Activated T-cell treated with anti-CD3 and anti-CD28 coated beads, Interleukin-2, amount 50 U/mL, for 48 hours (primary cell): ENCODE data around the gene LYPD8.
"Not testable (repeated sequence)": the region's sequence is repeated elsewhere in the genome, so short reads cannot be mapped to it uniquely, and the experiment has no call there.

Source experiments
- DNase-seq, 2 experiments: peaks; one replicate each; pipeline ENCODE4 v3.0.0-alpha.2; 2020

Gene LYPD8, protein sequence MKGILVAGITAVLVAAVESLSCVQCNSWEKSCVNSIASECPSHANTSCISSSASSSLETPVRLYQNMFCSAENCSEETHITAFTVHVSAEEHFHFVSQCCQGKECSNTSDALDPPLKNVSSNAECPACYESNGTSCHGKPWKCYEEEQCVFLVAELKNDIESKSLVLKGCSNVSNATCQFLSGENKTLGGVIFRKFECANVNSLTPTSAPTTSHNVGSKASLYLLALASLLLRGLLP

DNA sequence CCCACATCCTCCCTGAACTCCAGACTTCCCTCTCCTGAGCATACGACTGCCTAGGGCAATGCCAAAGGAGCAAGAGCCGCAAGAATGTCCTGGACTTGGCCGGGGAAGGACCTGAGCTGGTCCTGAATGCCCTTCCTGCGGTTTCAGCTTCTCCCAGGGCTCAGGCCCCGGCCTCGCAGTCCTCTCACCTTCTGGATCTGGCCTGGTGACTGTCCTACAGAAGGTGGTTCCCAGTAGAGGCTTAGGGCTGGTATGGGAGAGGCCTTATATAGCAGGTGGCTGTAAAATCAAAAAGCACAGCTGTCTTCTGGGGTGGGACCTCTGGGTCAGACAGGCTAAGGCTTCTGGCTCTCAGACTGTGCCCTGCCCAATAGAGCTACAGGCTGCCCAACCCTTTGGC lies at the start of gene LYPD8:
LYPD8 (minus strand) TSS at position 243 of the 400 bp plus-strand sequence. CDS start 4,678 bp downstream, outside the sequence.
- DNase-seq = no peak

DNA sequence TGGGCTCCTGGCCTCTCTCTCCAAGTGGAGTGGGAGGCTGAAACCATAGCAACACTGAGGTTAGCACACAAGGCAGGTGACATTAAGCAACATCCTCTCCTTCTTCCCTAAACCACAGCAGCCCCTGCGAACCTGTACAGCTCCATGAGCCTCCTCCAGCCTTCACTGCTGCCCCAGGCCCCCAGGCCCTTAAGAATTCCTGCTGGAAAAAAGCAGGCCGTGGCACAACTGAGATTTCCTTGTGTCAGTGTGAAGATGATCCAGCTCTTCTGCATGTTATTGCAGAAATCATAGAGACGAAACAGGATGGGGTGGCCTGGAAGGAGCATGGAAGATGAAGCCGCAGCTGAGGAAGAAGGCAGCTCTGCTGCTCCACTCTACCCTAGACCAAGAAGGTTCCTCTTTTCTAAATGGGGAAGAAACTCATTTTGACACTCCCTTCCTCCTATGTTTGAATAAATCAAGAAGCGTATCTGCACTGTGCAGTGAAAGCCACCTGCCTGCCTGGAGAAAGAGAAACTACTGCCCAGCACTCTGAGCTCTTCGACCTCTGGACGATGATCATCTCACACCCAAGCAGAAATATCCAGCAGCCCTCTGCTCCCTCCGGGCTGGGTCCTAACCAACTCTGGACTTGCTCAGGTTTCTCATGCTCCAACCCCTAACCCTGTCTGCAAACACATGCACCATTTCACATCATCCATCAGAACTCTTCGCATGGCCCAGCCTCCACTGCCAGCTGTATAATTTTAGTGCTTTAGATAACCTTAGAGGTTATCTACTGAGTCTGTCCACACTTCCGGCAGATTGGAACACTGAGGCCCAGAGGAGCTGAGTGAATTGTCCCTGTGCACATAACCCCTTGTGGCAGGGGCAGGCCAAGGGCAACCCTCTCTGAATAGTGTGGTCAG lies 49.5 kb upstream of the LYPD8 start:
- no peak for DNase-seq

DNA sequence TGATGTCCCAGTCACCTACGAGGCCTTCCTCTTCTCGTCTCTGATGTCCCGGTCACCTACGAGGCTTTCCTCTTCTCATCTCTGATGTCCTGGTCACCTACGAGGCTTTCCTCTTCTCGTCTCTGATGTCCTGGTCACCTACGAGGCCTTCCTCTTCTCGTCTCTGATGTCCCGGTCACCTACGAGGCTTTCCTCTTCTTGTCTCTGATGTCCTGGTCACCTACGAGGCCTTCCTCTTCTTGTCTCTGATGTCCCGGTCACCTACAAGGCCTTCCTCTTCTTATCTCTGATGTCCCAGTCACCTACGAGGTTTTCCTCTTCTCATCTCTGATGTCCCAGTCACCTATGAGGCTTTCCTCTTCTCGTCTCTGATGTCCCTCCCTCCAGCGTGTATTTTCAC lies 47.9 kb upstream of the LYPD8 start:
- not testable (repeated sequence) for DNase-seq

DNA sequence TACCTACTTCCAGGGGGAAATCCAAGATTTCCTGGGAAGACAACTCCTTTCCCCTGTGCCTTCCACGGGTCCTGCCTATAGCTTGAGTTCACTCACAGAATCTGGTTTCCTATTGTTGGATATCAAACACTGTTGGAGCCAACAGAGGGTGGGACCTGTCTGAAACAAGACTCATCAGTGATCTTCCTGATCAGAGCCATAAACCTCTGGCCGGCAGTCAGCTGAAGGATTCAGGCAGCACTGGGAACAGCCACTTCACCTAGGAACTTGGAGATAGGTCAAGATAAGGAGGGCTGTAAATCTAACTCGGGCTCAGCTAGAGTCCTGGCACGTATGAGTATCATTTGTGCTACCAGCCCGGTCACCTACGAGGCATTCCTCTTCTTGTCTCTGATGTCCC lies 46.9 kb upstream of the LYPD8 start:
- no peak for DNase-seq

DNA sequence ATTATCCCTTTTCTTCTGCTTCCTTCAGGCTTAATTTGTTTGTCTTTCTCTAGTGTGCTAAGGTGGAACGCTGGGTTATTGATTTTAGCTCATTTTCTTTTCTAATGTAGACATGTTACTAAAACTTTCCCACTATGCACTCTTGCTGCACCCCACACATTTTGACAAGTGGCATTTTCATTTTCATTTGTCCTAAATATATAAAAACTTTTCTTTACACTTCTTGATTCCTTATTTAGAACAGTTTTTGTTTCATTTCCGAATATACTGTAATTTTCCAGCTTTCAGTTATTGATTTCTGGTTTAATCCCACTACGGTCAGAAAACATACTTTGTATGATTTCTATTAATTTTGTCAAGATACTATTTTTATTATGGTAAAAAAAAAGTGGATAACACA lies 44.9 kb upstream of the LYPD8 start:
- DNase-seq = no peak

DNA sequence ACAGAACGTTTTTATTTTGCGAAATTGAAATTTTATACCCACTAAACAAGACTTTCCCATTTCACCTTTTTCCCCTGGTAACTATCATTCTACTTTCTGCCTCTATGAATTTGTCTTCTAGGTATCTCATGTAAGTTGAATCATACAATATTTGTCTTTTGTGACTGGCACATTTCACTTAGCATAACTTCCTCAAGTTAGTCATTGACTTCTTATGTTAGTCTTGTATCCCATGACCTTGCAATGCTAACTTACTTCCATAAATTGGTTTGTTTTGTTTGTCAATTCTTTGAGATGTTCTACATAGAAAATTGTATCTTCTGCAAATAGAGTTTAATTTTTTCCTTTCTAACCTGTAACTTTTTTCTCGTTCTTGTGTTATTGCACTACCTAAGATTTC lies 43.2 kb upstream of the LYPD8 start:
- DNase-seq = no peak

DNA sequence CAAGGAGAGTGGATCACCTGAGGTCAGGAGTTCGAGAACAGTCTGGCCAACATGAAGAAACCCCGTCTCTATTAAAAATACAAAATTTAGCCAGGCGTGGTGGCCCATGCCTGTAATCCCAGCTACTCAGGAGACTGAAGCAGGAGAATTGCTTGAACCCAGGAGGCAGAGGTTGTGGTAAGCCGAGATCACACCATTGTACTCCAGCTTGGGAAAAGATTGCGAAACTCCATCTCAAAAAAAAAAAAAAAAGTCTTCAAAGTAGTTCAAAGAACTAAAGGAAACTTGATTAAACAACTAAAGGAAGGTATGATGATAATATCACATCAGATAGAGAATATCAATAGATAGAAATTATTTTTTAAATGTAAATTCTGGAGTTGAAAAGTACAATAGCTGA lies 39.1 kb upstream of the LYPD8 start:
- not testable (repeated sequence) for DNase-seq

DNA sequence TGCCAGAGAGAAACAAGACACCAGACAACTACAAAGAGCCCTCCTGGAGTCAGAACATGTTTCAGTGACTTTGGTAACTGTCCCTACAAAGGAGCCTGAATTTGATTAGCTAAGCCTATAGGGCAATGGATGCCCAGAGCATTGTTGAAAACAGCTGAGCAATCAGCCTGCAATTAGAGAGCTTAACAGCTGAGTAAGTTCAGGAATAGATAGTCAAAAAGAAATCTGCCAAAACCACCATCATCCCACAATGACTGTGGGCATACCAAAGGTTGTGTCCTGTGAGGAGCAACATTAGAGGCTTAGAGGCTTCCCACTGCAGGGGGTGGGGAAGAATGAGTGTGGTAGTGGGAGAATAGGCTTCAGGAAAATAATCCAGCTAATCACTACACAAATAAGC lies 38.0 kb upstream of the LYPD8 start:
- no peak for DNase-seq

DNA sequence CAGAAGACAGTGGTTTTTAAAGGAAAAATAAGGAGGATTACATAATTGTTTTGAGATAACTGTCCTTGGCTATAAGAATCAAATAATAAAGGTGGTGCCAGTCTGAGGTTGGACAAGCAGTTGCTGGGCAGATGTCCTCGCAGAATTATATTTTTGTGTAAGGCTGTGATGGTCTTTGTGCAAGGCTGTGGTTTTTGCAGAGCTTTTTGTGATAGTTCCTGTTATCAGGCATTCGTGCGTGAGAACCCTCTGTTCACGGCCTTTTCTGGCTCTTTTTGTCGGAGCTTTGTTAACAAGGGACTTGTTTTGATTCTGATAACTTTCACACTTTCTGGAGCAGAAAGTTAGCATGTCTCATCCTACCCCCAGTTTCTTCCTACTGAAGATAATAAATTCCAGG lies 36.8 kb upstream of the LYPD8 start:
- no peak for DNase-seq

DNA sequence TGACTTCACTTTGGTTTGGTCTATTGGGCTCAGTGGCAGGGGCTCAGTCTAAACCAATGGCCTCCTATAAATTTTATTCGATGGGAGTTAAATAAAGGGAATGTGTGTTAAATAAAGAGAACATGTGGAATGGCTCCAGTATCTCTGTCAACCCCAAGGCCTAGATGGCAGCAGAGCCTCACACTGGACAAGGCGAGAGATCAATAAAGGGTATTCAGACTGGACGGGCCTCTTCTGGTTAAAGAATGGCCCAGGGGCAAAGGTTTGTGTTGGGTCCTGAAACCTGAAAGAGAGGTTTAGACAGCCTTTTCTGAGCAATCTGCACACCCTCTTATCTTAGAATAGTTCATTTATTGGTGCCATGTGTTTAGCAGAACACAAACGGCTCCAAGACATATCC lies 35.5 kb upstream of the LYPD8 start:
- no peak for DNase-seq

DNA sequence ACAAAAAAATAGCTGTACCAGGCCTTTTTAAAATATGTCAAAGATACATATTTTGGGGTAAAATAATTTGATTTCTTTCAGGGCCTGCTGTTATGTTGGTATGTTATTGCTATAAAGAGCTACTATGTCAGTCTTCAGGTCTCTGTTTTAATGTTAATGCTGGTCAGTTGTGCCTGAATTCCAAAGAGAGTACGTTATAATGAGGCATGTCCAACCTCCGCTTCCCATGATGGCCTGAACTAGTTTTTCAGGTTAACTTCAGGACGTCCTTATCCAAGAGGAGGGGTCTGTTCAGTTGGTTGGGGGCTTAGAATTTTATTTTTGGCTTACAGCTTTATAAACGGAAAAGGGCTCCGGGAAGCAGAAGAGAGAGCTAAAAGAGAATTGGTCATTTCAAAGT lies 34.9 kb upstream of the LYPD8 start:
- no peak for DNase-seq

DNA sequence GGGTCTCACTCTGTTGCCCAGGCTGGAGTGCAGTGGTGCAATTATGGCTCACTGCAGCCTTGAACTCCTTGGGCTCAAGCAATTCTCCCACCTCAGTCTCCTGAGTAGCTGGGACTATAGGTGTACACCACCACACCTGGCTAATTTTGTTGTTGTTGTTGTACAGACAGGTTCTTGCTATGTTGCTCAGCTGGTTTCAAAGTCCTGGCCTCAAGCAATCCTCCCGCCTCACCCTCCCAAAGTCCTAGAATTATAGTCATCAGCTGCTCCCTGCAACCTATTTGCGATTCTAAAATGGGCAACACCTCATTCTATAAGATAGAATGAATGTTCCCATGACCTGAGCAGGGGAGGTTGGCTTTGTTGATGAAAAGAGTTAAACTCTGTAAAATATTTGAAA lies 33.8 kb upstream of the LYPD8 start:
- not testable (repeated sequence) for DNase-seq

DNA sequence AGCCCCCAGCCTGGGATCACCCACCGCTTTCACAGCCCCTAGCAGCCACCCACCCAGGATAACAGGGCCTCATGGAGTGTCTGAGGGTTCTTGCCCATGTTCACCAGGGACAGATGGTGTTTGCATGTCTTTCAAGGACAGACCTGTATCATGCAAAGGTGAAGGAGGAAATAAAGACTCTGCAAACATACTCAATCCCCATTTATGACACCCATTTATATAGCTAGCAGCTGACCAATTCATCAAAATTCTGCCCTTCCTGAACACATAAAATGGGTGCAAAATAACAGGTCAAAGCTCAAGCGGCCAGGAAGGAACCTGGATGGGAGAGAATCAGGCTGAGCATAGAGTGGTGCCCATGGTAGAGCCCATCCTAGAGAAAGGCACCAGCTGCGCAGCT lies 32.8 kb upstream of the LYPD8 start:
- DNase-seq = no peak

DNA sequence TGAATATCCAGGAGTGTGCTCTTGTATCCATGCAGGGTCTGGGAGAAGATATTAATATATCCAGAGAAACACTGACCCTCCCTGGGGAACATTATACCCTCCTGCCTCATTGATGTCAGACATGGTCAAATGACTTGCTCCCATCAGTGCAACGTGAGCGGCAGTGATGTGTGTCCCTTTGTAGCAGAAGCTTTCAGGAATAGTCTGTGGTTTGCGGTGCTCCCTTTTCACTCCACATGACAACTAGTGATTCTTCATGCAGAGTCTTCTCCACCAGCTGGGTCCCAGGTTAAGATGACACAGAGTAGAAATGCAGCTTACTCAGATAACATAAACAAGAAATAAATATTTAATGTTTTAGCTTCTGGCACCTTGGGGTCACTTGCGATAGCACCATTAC lies 31.9 kb upstream of the LYPD8 start:
- no peak for DNase-seq

DNA sequence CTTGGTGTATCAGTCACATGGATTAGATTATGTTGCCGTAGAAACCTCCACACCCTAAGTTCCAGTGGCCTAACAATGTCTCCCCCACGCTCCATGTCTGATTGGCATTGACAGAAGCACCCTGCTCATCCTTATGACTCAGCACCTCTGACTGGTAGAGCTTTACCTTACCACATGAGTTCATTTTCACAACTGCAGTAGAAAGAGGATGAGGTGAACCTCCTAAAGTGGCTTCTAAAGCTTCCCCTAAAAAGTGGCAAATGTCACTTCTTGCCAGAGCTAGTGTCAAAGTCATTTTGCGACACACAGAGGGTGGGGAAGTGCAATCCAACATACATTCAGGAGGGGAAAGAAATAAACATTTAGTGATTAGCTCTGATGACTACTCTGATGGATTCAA lies 30.6 kb upstream of the LYPD8 start:
- no peak for DNase-seq

DNA sequence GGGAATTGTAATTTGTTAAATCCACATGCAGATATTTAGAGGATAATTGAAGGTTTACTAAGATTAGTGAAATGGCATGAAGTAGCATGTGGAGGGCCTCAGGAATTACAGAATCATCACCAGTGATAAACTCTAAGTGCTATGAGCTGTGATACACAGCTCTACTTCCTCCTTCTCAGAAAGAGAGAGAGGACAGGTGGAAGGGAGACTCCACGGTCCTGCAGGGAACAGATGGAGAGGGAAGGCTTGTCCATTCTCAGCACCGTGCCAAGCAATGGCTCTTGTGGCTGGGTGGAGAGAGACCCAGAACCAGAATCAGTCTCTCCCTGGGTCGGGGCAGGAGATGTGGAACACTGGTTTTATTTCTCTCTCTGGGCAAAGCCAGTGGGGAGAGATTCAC lies 27.8 kb upstream of the LYPD8 start:
- DNase-seq = no peak

DNA sequence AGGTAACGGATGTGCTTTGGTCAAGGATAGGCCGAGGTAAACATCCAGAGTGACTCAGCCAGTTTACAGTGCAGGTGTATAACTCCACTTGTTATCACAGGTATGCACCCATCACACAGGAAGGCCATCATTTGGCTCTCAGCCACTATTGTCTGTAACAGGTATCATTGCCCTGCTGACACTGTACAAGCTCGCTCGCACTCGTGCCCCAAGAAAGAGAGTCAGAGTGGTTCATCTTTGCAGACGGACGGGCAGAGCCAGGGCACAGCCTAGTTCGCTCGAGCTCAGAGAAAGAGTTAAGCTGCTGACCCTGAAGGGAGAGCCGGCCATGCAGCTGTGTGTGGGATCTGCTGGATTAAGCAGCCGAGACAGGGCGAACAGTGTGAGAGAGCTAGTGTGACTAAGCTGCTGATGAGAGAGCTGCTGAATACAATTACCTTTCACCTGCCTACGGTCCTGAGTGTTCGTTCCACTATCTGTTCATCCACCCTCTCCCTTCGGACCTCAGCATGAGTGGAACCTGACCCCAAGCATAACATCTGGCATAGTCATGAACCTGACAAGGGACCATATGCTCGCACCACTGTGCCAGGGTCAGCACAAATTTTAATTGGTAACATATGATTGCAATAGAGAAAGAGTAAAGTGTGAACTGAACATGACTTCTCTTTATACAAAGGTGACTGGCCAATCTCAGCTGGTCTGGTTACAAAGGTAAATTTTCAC lies 27.0 kb upstream of the LYPD8 start:
- no peak for DNase-seq

DNA sequence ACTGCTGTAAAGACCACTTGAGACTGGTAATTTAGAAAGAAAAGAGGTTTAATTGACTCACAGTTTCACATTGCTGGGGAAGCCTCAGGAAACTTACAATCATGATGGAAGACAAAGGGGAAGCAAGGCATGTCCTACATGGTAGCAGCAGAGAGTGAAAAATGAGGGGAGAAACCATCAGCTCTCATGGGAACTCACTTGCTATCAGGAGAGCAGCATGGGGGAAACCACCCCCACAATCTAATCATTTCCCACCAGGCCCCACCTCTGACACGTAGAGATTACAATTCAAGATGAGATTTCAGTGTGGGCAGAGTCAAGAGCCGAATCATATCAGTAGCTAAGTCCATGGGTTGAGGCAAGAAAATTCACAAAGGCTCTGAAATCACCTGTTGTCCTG lies 23.8 kb upstream of the LYPD8 start:
- DNase-seq = no peak

DNA sequence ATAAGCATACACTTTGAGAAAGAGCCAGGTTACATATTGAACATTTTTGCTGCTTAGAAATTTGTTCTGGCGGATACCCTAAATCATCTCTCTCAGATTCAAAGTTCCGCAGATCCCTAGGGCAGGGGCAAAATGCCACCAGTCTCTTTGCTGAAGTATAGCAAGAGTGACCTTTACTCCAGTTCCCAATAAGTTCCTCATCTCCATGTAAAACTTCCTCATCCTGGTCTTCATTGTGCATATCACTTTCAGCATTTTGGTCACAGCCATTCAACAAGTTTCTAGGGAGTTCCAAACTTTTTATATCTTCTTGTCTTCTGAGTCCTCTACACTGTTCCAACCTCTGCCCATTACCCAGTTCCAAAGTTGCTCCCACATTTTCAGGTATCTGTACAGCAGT lies 23.3 kb upstream of the LYPD8 start:
- DNase-seq = no peak

DNA sequence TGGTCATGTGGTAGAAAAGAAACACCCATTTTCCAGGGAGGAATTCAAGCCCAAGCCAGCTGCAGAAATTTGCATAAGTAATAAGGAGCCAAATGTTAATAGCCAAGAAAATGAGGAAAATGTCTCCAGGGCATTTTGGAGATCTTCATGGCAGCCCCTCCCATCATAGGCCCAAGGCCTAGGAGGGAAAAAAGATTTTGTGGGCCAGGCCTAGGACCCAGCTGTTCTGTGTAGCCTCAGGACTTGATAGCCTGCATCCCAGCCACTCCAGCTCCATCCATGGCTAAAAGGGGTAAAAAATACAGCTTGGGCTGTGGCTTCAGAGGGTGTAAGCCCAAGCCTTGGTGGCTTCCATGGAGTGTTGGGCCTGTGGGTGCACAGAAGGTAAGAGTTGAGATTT lies 21.4 kb upstream of the LYPD8 start:
- DNase-seq = no peak

DNA sequence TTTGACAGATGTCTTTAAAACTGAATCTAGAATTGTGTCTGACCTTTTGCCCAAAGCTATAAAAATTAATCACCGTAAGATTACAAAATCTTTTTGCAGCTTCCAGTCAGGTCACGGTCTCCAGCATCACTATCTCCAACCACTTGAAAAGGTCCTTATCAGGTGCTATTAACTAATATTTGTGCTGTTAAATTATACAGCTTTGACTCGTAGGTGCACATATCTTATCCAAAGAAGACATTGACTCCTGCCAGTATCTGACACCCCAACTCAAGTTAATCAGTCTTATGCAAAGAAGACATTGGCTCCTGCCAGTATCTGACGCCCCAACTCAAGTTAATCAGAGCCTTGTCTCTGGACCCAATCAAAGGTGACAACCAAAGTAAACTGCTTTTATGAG lies 19.9 kb upstream of the LYPD8 start:
- DNase-seq = no peak

DNA sequence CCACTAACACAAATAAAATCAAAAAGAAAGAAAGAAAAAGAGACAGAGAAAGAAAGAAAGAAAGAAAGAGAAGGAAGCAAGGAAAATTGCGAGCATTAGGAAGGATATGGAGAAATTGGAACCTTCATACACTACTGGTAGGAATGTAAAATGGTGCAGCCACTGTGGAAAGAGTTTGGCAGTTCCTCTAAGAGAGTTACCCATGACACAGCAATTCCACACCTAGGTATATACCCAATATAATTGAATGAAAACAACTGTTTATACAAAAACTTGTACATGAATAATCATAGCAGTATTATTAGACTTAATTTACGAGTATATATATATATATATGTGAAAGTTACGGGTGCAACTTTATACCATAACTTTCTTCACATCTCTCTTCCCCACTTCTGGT lies 4.1 kb upstream of the LYPD8 start:
- DNase-seq = no peak

DNA sequence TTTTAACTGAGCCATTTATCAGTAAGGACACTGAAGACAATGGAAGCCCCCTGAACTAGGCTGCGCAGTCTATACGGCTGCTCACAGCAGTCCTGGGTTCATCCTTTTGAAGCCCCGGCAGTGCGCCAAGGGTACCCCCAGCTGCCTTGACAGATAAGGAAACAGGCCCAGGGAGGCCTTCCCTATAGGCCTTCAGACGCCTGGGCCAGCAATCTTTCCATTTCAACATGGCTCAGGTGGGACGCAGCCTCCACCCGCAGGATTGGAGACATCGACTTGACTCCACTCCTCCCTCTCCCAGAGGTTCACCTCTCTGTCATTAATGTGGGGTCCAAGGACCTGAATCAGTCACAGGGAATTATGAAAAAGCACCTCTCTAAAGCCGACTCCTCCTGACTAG lies 2.8 kb upstream of the LYPD8 start:
- no peak for DNase-seq

DNA sequence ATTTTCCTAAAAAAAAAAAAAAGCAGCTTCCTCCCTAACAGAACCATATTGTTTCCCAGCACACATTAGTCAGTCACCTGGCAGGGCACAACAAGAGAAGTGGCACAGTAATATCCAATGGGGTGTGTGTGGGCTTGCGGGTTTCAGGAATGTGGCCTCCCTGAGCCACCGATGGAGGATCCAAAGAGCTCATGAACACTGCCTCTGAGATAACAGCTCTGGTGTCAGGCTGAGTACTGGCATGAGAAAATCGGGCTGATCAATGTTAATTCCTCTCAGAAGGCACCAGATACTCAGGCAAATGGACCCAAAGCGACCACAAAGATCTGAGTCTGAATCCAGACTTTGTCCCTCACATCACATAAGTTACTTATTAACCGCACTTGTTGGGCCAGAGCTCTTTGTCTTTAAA lies 2.2 kb upstream of the LYPD8 start:
- DNase-seq = no peak
